Mononuclear cell (primary cell): ENCODE data around the gene CDKL5. TPM values are rescaled to one million over a fixed set of nuclear protein-coding genes. Genes with fewer than 3 reads are reported as not detected.

Source experiments
- H3K27me3 ChIP-seq: 2 replicates; pipeline ENCODE4 v1.6.0; 2011; ENCODE audit warnings: low read length, control low read depth; ENCODE audit not compliant: insufficient read depth
- H3K4me1 ChIP-seq: 2 replicates; pipeline ENCODE4 v1.5.1; 2011; ENCODE audit warnings: mild to moderate bottlenecking, low read length, control low read depth; ENCODE audit not compliant: insufficient read depth
- H3K4me3 ChIP-seq: 2 replicates; pipeline ENCODE4 v1.5.1; 2011; ENCODE audit warnings: mild to moderate bottlenecking, low read length, moderate library complexity
- H3K9me3 ChIP-seq: 2 replicates; pipeline ENCODE4 v1.5.1; 2011; ENCODE audit warnings: low read depth, mild to moderate bottlenecking, control low read depth, low read length
- total RNA-seq: library from RNA; depleted of rRNA; stranded (reverse); fragments of >200 nt; gene quantifications from one replicate; pipeline ENCODE4 v1.2.3, GENCODE V29; 2012

The CDKL5 gene
- total RNA-seq, 1 donor: 1.6 TPM

- no peaks in the 10 kb centered on the region for H3K9me3 ChIP-seq
- no peak within 1 kb of the TSS for H3K4me3 ChIP-seq
- H3K4me1 ChIP-seq: peaks cover 9% of the 10 kb centered on the region
- H3K27me3 ChIP-seq: no peaks in the 10 kb centered on the region
Observed at GRCh38 chrX:18672008-18672407, 246.6 kb downstream of the CDKL5 start, which contains the start of gene RS1. Gene RS1 (minus strand): TSS chrX:18672108. CDS start chrX:18672068, 40 bp downstream.

GRCh38 chrX:18674417-18674787 lies 249.0 kb downstream of the CDKL5 start:
- Histone ChIP-seq H3K9me3 (no peaks in the 10 kb centered on the region), H3K4me3 (peak overlapping the region; percentile 65), H3K4me1 (peaks cover 5% of the 10 kb centered on the region), H3K27me3 (no peaks in the 10 kb centered on the region)

GRCh38 chrX:18674788-18675735 lies 249.7 kb downstream of the CDKL5 start:
- Histone ChIP-seq H3K27me3 (no peaks in the 10 kb centered on the region), H3K4me3 (peak overlapping the region; percentile 65), H3K4me1 (peaks cover 5% of the 10 kb centered on the region), H3K9me3 (no peaks in the 10 kb centered on the region)

- Histone ChIP-seq H3K9me3 (no peaks in the 10 kb centered on the region), H3K4me1 (peaks cover 5% of the 10 kb centered on the region), H3K27me3 (no peaks in the 10 kb centered on the region), H3K4me3 (no peak overlapping the region)
Observed at GRCh38 chrX:18676050-18676449, 250.6 kb downstream of the CDKL5 start.

GRCh38 chrX:18676470-18676869 lies 251.1 kb downstream of the CDKL5 start:
- Histone ChIP-seq H3K27me3 (no peaks in the 10 kb centered on the region), H3K4me3 (no peak overlapping the region), H3K9me3 (no peaks in the 10 kb centered on the region), H3K4me1 (peaks cover 5% of the 10 kb centered on the region)

DNA sequence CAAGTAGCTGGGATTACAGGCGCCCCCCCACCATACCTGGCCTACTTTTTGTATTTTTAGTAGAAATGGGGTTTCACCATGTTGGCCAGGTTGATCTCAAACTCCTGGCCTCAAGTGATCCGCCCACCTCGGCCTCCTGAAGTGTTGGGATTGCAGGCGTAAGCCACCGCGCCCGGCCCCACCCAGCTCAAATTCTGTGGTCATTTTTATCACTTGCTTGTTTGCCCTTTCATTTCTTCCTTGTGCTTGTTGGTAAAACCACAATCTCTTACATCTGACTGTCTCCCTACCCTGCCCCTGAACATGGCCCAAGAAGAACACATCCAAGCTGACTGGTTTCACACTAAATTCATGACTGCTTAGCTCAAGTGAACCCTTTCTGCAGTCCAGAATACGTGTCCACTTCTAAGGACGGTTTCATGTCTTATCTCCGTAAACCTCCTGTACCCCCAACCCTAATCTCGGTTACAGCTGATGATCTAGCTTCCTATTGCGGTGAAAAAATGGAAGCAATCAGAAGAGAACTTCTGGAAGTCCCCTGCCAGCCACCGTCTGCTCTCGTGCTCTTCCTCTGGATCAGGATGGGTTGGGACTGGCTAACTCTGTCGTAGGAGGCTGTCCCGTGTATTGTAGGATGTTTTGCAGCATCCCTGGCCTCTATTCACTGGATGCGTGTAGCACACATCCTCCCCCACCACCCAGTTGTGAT lies 251.9 kb downstream of the CDKL5 start:
- no peak overlapping the region for H3K4me3 ChIP-seq
- peaks cover 5% of the 10 kb centered on the region for H3K4me1 ChIP-seq
- H3K27me3 ChIP-seq: no peaks in the 10 kb centered on the region
- no peaks in the 10 kb centered on the region for H3K9me3 ChIP-seq

GRCh38 chrX:18681996-18682395 lies 256.6 kb downstream of the CDKL5 start:
- no peaks in the 10 kb centered on the region for H3K27me3 ChIP-seq

GRCh38 chrX:18682979-18683387 lies 257.6 kb downstream of the CDKL5 start:
- peaks cover 14% of the 10 kb centered on the region for H3K4me1 ChIP-seq
- no peaks in the 10 kb centered on the region for H3K9me3 ChIP-seq
- no peaks in the 10 kb centered on the region for H3K27me3 ChIP-seq
- no peak overlapping the region for H3K4me3 ChIP-seq

More at GRCh38 chrX:18681996-18682395, 256.6 kb downstream of the CDKL5 start:
- no peak overlapping the region for H3K4me3 ChIP-seq
- no peaks in the 10 kb centered on the region for H3K9me3 ChIP-seq
- H3K4me1 ChIP-seq: peaks cover 11% of the 10 kb centered on the region

- peaks cover 23% of the 10 kb centered on the region for H3K4me1 ChIP-seq
- no peak overlapping the region for H3K4me3 ChIP-seq
- H3K9me3 ChIP-seq: no peaks in the 10 kb centered on the region
- no peaks in the 10 kb centered on the region for H3K27me3 ChIP-seq
Observed at GRCh38 chrX:18687856-18688495, 262.6 kb downstream of the CDKL5 start.

- peaks cover 23% of the 10 kb centered on the region for H3K4me1 ChIP-seq
- H3K9me3 ChIP-seq: no peaks in the 10 kb centered on the region
- H3K27me3 ChIP-seq: no peaks in the 10 kb centered on the region
- no peak overlapping the region for H3K4me3 ChIP-seq
Observed at GRCh38 chrX:18691431-18691830, 266.0 kb downstream of the CDKL5 start.

DNA sequence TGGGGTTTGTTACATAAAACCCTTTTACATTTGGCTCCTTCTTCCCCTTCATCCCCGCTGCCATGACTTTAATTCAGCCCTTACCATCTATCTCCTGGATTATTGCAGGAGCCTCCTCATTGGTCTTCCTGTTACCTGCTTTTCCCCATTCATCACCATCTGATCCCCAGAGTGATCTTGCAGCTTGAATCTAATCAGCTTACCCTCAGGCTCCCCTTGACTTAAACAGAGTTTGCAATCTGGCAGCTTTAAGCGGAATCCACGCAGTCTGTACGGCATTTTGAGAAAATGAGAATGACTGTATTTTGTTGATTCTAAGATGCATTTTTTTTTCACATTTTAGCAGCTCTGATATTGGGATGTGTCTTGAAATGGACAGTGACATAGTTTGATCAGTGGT lies 267.1 kb downstream of the CDKL5 start:
- Histone ChIP-seq H3K9me3 (no peaks in the 10 kb centered on the region), H3K4me1 (peaks cover 12% of the 10 kb centered on the region), H3K4me3 (no peak overlapping the region), H3K27me3 (no peaks in the 10 kb centered on the region)

DNA sequence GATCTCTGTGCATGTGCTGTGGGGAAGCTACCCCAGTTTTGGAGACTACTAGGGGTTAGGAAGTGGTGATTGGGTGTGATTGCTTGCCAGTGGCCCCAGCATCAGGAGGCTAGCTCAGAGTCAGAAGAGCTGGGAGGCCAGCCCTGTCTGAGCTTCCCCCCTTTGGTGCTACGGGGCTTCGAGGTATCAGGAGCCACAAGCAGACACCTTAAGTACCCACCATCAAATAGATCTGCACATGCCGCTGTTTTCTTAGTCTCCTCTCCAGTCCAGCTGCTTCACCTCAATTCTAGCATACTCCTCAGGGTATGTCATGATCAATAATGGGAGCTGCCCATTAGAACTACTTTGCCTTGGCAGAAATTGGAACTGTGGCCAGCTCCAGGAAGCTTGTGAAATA lies 271.2 kb downstream of the CDKL5 start:
- H3K9me3 ChIP-seq: no peaks in the 10 kb centered on the region
- H3K4me3 ChIP-seq: no peak overlapping the region
- no peaks in the 10 kb centered on the region for H3K27me3 ChIP-seq
- H3K4me1 ChIP-seq: no peaks in the 10 kb centered on the region

GRCh38 chrX:18698737-18699650 lies 273.6 kb downstream of the CDKL5 start:
- H3K9me3 ChIP-seq: no peaks in the 10 kb centered on the region
- H3K27me3 ChIP-seq: no peaks in the 10 kb centered on the region
- H3K4me1 ChIP-seq: no peaks in the 10 kb centered on the region
- H3K4me3 ChIP-seq: no peak overlapping the region

DNA sequence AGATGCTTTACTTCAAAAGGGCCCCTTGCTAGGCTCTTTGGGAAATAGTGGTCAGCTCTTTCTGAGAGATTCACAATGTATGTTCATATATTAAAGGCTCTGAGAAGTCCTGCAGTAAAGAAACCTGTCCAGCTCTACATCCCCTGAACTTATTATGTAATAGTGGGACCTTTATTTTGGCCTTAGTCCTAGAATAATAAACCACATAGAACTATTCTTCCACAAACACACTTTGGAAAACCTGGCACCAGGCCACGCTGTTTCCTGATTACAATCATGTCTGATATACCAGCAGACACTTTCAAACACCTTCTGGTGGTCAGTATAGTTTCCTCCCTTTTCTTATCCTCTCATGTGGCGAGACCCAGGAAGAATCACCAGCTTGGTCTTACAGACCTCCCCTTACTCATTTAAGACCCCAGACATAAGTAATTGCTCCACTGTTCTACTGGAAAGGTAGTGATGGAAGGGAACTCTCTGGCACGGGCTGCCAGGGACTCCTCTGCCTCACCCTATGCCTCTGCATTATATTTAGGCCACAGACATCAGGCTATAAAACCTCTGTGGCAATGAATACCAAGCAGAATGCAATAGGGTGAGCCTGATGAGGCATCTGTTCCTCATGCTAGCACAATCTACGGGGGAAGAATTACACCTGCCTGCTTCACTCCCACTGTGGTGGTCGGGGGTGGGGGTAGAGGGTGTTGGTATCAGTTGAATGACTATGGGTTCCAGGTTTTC lies 276.4 kb downstream of the CDKL5 start:
- Histone ChIP-seq H3K4me3 (no peak overlapping the region), H3K27me3 (no peaks in the 10 kb centered on the region), H3K4me1 (no peaks in the 10 kb centered on the region), H3K9me3 (no peaks in the 10 kb centered on the region)
